NCI-H345 (cell line): ENCODE measurements around the gene RETREG1.
"Not testable (repeated sequence)": the region's sequence is repeated elsewhere in the genome, so short reads cannot be mapped to it uniquely, and the experiment has no call there.

ENCODE experiments used
- DNase-seq: peaks from one replicate; lab custom pipeline; 2025; lab: John Stamatoyannopoulos, UW

Gene RETREG1

GRCh38 chr5:16554110-16554509 lies 62.7 kb downstream of the RETREG1 start:
- DNase-seq, result peak; percentile 9

- DNase-seq, result peak; percentile 47
Observed at GRCh38 chr5:16552666-16553343, 64.0 kb downstream of the RETREG1 start.

- no peak for DNase-seq
Observed at GRCh38 chr5:16551628-16552027, 65.2 kb downstream of the RETREG1 start.

GRCh38 chr5:16550316-16550952 lies 66.4 kb downstream of the RETREG1 start:
- DNase-seq, result peak; percentile 14

- no peak for DNase-seq
Observed at GRCh38 chr5:16549491-16550206, 67.1 kb downstream of the RETREG1 start.

GRCh38 chr5:16548812-16549211 lies 68.0 kb downstream of the RETREG1 start:
- DNase-seq, result no peak

GRCh38 chr5:16548115-16548514 lies 68.7 kb downstream of the RETREG1 start:
- DNase-seq, result no peak

- no peak for DNase-seq
Observed at GRCh38 chr5:16547200-16547842, 69.5 kb downstream of the RETREG1 start.

- no peak for DNase-seq
Observed at GRCh38 chr5:16546732-16547131, 70.1 kb downstream of the RETREG1 start.

GRCh38 chr5:16544607-16545374 lies 72.0 kb downstream of the RETREG1 start:
- DNase-seq, result no peak

- DNase-seq, result not testable (repeated sequence)
Observed at GRCh38 chr5:16543206-16543605, 73.6 kb downstream of the RETREG1 start.

- peak; percentile 65 for DNase-seq
Observed at GRCh38 chr5:16542236-16542635, 74.6 kb downstream of the RETREG1 start.

GRCh38 chr5:16541592-16541991 lies 75.2 kb downstream of the RETREG1 start:
- DNase-seq, result not testable (repeated sequence)

- no peak for DNase-seq
Observed at GRCh38 chr5:16540421-16540820, 76.4 kb downstream of the RETREG1 start.

GRCh38 chr5:16539169-16539666 lies 77.6 kb downstream of the RETREG1 start:
- no peak for DNase-seq

GRCh38 chr5:16538006-16538405 lies 78.8 kb downstream of the RETREG1 start:
- DNase-seq, result no peak

- no peak for DNase-seq
Observed at GRCh38 chr5:16536818-16537217, 80.0 kb downstream of the RETREG1 start.

- no peak for DNase-seq
Observed at GRCh38 chr5:16536246-16536645, 80.6 kb downstream of the RETREG1 start.

- no peak for DNase-seq
Observed at GRCh38 chr5:16534280-16534679, 82.5 kb downstream of the RETREG1 start.

GRCh38 chr5:16531063-16531648 lies 85.6 kb downstream of the RETREG1 start:
- no peak for DNase-seq

- DNase-seq, result no peak
Observed at GRCh38 chr5:16529306-16529705, 87.5 kb downstream of the RETREG1 start.
